Right cardiac atrium (tissue), 5 donors: ENCODE data around the gene PDZRN3. TPM values are rescaled to one million over a fixed set of nuclear protein-coding genes. Genes with fewer than 3 reads are reported as not detected.

ENCODE experiments used
- ATAC-seq, 2 donors: fragments of 200-7000 bp; cut with Tn5 transposase; one replicate each; pipeline versions ENCODE4 v1.8.0 to v1.9.1; 2020; ENCODE audit warnings: moderate library complexity in 2 of 2, mild to moderate bottlenecking in 1 of 2
- DNase-seq, 3 donors: peaks; one replicate each; pipeline ENCODE4 v3.0.0-alpha.2; 2020
- H3K27ac ChIP-seq: one replicate; pipeline ENCODE4 v1.5.1; 2013; ENCODE audit warnings: mild to moderate bottlenecking, low read length, control low read depth, moderate library complexity
- H3K27me3 ChIP-seq: one replicate; pipeline ENCODE4 v1.6.1; 2013; ENCODE audit not compliant: control insufficient read depth, insufficient read depth
- H3K4me1 ChIP-seq: one replicate; pipeline ENCODE4 v1.6.1; 2013; ENCODE audit warnings: low read length; ENCODE audit not compliant: control insufficient read depth, insufficient read depth
- H3K4me3 ChIP-seq: one replicate; pipeline ENCODE4 v1.5.1; 2013; ENCODE audit warnings: low read length, control low read depth
- H3K9me3 ChIP-seq: one replicate; pipeline ENCODE4 v1.6.1; 2013; ENCODE audit warnings: low read length; ENCODE audit not compliant: control insufficient read depth
- WGBS: extraction: QIAGEN DNeasy Blood & Tissue Kit; methylation state at CpG from one replicate; pipeline ENCODE4 v1.1.7; 2013; 5-methylcytosine and 5-hydroxymethylcytosine counted together
- intact Hi-C, 4 donors: fragments of 100-400 bp; cut with DNase I; formaldehyde crosslinking; loops; one replicate each; pipeline versions ENCODE4 v1.11.0 to v1.14.0; 2022 to 2023
- polyA plus RNA-seq: library from polyadenylated mRNA; stranded (reverse); fragments of 200-250 nt; gene quantifications from one replicate; pipeline ENCODE4 v1.2.3, GENCODE V29; 2013
- total RNA-seq, 4 donors: library from RNA; stranded (reverse); fragmentation: NEBNext Ultra II Directional; extraction: Animal tissue kit (Norgen Biotek cat#: 25700); gene quantifications; one replicate each; pipeline ENCODE4 v1.2.1, GENCODE V29; 2021
- donor health status: healthy with polysubstance abuse.
- donor health status: DM: no; HTN: yes; CAD: no.
- donor health status: DM: no; HTN: no; CAD: no.
- donor health status: DM: no; HTN: yes; CAD: no; lungs with severe emphysema.
- donor health status: DM: yes; HTN: yes; CAD: no.

PDZRN3 gene
- total and polyA plus RNA-seq, 5 donors: 49.8 to 96.5 (median 70.1) TPM

- WGBS: 67% methylated on average over 14 of the region's 14 CpGs
- Histone ChIP-seq H3K9me3 (no peaks in the 10 kb centered on the region), H3K4me1 (no peaks in the 10 kb centered on the region), H3K4me3 (no peak overlapping the region), H3K27ac (no peak overlapping the region), H3K27me3 (no peaks in the 10 kb centered on the region)
- DNase-seq: no peak
- no peak for ATAC-seq
- intact Hi-C loops: loop anchor here (5.0 to 10.0 kb wide), 2 partner anchors 329 to 331 kb away; no protein-coding TSS in a partner anchor
Observed at GRCh38 chr3:73433687-73434086, 191.1 kb downstream of the PDZRN3 start.

- H3K9me3 ChIP-seq: no peaks in the 10 kb centered on the region
- DNase-seq (no peak), ATAC-seq (no peak)
- H3K27me3 ChIP-seq: no peaks in the 10 kb centered on the region
- no peaks in the 10 kb centered on the region for H3K4me1 ChIP-seq
- H3K4me3 ChIP-seq: no peak overlapping the region
- H3K27ac ChIP-seq: no peak overlapping the region
- WGBS: 74% methylated on average over 2 of the region's 2 CpGs
- intact Hi-C loops: loop anchor here (5.0 to 10.0 kb wide), 2 partner anchors 328 to 331 kb away; no protein-coding TSS in a partner anchor
Observed at GRCh38 chr3:73433079-73433478, 191.7 kb downstream of the PDZRN3 start.

GRCh38 chr3:73432706-73433032, 192.1 kb downstream of the PDZRN3 start:
- WGBS: 72% methylated on average over 1 of the region's 1 CpG
- H3K4me1 ChIP-seq: peaks cover 3% of the 10 kb centered on the region
- H3K9me3 ChIP-seq: no peaks in the 10 kb centered on the region
- intact Hi-C loops: loop anchor here (5.0 to 10.0 kb wide), 2 partner anchors 328 to 330 kb away; no protein-coding TSS in a partner anchor
- ATAC-seq (no peak), DNase-seq (no peak)
- no peak overlapping the region for H3K4me3 ChIP-seq
- H3K27ac ChIP-seq: no peak overlapping the region
- no peaks in the 10 kb centered on the region for H3K27me3 ChIP-seq

- Histone ChIP-seq H3K4me3 (no peak overlapping the region), H3K27ac (no peak overlapping the region), H3K9me3 (no peaks in the 10 kb centered on the region), H3K4me1 (peaks cover 3% of the 10 kb centered on the region), H3K27me3 (no peaks in the 10 kb centered on the region)
- intact Hi-C loops: loop anchor here (5.0 to 10.0 kb wide), 2 partner anchors 327 to 330 kb away; no protein-coding TSS in a partner anchor
- ATAC-seq (peak; percentile 29 to 39), DNase-seq (peak in 1 of 3 donors; percentile 65)
- WGBS: 46% methylated on average over 9 of the region's 9 CpGs
Observed at GRCh38 chr3:73432023-73432705, 192.6 kb downstream of the PDZRN3 start.

- ATAC-seq (no peak), DNase-seq (no peak)
- Histone ChIP-seq H3K4me3 (no peak overlapping the region), H3K9me3 (no peaks in the 10 kb centered on the region), H3K27ac (no peak overlapping the region), H3K4me1 (peaks cover 3% of the 10 kb centered on the region), H3K27me3 (no peaks in the 10 kb centered on the region)
- 69% methylated on average over 6 of the region's 6 CpGs for WGBS
- intact Hi-C loops: loop anchor here (5.0 to 10.0 kb wide), 2 partner anchors 327 to 329 kb away; no protein-coding TSS in a partner anchor
Observed at GRCh38 chr3:73431183-73431900, 193.4 kb downstream of the PDZRN3 start.

GRCh38 chr3:73427048-73427706, 197.6 kb downstream of the PDZRN3 start:
- H3K9me3 ChIP-seq: no peaks in the 10 kb centered on the region
- H3K27ac ChIP-seq: peak overlapping the region; percentile 59
- no peak overlapping the region for H3K4me3 ChIP-seq
- ATAC-seq (peak; percentile 57 to 66), DNase-seq (no peak)
- 70% methylated on average over 11 of the region's 11 CpGs for WGBS
- H3K27me3 ChIP-seq: no peaks in the 10 kb centered on the region
- H3K4me1 ChIP-seq: peaks cover 3% of the 10 kb centered on the region
- intact Hi-C loops: no loop called here

- no peaks in the 10 kb centered on the region for H3K27me3 ChIP-seq
- no peak for ATAC-seq
- H3K4me3 ChIP-seq: no peak overlapping the region
- DNase-seq: no peak
- peaks cover 3% of the 10 kb centered on the region for H3K4me1 ChIP-seq
- intact Hi-C loops: no loop called here
- H3K27ac ChIP-seq: peak overlapping the region; percentile 80
- no peaks in the 10 kb centered on the region for H3K9me3 ChIP-seq
- 62% methylated on average over 7 of the region's 7 CpGs for WGBS
Observed at GRCh38 chr3:73426606-73427005, 198.1 kb downstream of the PDZRN3 start.

- DNase-seq: no peak
Observed at GRCh38 chr3:73423116-73423515, 201.6 kb downstream of the PDZRN3 start.

GRCh38 chr3:73422571-73422970, 202.2 kb downstream of the PDZRN3 start:
- H3K4me1 ChIP-seq: peaks cover 2% of the 10 kb centered on the region
- no peaks in the 10 kb centered on the region for H3K9me3 ChIP-seq
- H3K4me3 ChIP-seq: no peak overlapping the region
- WGBS: 32% methylated on average over 2 of the region's 2 CpGs
- no peak overlapping the region for H3K27ac ChIP-seq
- no peaks in the 10 kb centered on the region for H3K27me3 ChIP-seq
- DNase-seq (no peak), ATAC-seq (peak in 1 of 2 donors; percentile 57)
- intact Hi-C loops: no loop called here

More at GRCh38 chr3:73423116-73423515, 201.6 kb downstream of the PDZRN3 start:
- Histone ChIP-seq H3K4me1 (peaks cover 5% of the 10 kb centered on the region), H3K27ac (no peak overlapping the region), H3K4me3 (no peak overlapping the region), H3K9me3 (no peaks in the 10 kb centered on the region), H3K27me3 (no peaks in the 10 kb centered on the region)
- intact Hi-C loops: no loop called here
- no peak for ATAC-seq
- 47% methylated on average over 3 of the region's 3 CpGs for WGBS

- Histone ChIP-seq H3K9me3 (no peaks in the 10 kb centered on the region), H3K4me3 (no peak overlapping the region), H3K27ac (no peak overlapping the region), H3K27me3 (no peaks in the 10 kb centered on the region), H3K4me1 (peaks cover 2% of the 10 kb centered on the region)
- 72% methylated on average over 3 of the region's 3 CpGs for WGBS
- DNase-seq (peak in 1 of 3 donors; percentile 62), ATAC-seq (peak; percentile 26 to 52)
- intact Hi-C loops: no loop called here
Observed at GRCh38 chr3:73419942-73420341, 204.8 kb downstream of the PDZRN3 start.
